ENCODE results near the gene HS6ST1. TPM values are rescaled to one million over a fixed set of nuclear protein-coding genes. Genes with fewer than 3 reads are reported as not detected.

HS6ST1 gene
- total and polyA plus RNA-seq, 4 donors, result 17.9 to 31.9 (median 25.4) TPM

DNA sequence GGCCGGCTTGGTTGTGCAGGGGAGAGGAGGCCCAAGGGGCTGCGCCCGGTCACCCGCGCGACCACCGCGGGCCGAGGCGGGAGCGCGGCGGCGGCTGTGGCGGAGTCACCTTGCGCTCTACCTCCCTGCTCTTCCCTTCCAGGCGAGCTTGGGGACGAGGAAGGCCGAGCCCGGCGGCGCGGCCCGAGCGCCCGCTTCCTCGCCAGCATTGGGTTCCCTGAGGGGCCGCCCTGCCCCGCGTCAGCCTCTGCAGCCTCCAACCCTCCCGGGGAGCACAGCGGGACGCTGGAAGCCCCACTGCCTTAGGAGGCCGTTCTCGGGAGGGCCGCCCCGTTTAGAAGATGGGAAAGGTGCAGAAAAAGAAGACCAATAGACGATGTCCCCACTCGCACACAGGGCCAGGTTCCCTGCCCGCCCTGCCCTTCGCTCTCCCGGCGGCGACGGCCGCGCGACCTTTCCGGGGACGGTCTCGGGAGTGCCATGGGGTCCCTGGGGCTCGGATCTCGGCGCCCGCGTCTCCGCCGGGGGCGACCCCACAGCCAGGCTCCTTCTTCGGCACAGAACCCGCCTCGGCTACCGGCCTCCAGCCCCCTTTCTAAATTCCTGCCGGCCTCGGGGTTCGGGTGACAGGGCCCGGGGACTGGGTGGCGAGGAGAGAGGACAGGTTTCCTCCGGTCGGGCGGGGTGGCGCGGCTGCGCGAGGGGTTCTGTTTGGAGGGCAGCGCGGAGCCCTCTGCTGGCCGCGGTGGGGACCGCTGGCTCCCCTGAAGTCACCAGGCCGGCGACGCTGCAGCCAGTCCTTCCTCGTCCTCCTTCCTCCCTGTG is 85.5 kb downstream of the HS6ST1 start (continued):
- TF ChIP-seq, protein P1, sequence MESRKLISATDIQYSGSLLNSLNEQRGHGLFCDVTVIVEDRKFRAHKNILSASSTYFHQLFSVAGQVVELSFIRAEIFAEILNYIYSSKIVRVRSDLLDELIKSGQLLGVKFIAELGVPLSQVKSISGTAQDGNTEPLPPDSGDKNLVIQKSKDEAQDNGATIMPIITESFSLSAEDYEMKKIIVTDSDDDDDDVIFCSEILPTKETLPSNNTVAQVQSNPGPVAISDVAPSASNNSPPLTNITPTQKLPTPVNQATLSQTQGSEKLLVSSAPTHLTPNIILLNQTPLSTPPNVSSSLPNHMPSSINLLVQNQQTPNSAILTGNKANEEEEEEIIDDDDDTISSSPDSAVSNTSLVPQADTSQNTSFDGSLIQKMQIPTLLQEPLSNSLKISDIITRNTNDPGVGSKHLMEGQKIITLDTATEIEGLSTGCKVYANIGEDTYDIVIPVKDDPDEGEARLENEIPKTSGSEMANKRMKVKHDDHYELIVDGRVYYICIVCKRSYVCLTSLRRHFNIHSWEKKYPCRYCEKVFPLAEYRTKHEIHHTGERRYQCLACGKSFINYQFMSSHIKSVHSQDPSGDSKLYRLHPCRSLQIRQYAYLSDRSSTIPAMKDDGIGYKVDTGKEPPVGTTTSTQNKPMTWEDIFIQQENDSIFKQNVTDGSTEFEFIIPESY (IDR thresholded peaks at IDR 0.05), result no peak

DNA sequence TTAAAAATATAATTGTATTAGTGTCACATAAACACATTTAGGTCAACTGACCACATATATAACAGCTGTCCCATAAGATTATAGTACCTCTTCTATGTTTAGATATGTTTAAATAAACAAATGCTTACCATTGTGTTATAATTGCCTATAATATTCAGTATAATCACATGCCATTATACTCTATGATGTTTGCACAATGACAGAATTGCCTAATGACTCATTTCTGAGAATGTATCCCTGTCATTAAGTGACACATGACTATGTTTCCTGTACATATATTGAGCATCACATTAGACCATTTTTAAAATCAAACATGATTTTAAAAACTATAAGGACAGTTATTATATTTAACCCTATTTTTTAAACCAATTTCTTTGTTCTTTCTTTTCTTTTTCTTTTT is 89.8 kb downstream of the HS6ST1 start:
- no peak overlapping the region for H3K27ac ChIP-seq (ENCODE audit: low read depth in 1 of 2, low read length in 2 of 2)
- no peak overlapping the region for H3K4me3 ChIP-seq (ENCODE audit: low read depth in 1 of 3, low read length in 3 of 3)
- peaks cover 0 to 9% (median 5%) of the 10 kb centered on the region in 4 donors for H3K4me1 ChIP-seq (ENCODE audit: control insufficient read depth in 4 of 4, insufficient read depth in 4 of 4, low read length in 3 of 4)
- TF ChIP-seq YY1 (IDR thresholded peaks at IDR 0.05) (no peak), FOXA1 (IDR thresholded peaks at IDR 0.05) (no peak), JUND (IDR thresholded peaks at IDR 0.05) (no peak), EGR1 (IDR thresholded peaks at IDR 0.05; ENCODE audit: low read depth in 2 of 2) (no peak), NR2F2 (IDR thresholded peaks at IDR 0.05) (no peak), RAD21 (IDR thresholded peaks at IDR 0.05) (no peak), FOXA2 (IDR thresholded peaks at IDR 0.05) (no peak), RXRA (IDR thresholded peaks at IDR 0.05) (no peak), HNF4A (conservative IDR thresholded peaks at IDR 0.05) (no peak), SP1 (IDR thresholded peaks at IDR 0.05) (no peak)
- TF ChIP-seq, protein P2, sequence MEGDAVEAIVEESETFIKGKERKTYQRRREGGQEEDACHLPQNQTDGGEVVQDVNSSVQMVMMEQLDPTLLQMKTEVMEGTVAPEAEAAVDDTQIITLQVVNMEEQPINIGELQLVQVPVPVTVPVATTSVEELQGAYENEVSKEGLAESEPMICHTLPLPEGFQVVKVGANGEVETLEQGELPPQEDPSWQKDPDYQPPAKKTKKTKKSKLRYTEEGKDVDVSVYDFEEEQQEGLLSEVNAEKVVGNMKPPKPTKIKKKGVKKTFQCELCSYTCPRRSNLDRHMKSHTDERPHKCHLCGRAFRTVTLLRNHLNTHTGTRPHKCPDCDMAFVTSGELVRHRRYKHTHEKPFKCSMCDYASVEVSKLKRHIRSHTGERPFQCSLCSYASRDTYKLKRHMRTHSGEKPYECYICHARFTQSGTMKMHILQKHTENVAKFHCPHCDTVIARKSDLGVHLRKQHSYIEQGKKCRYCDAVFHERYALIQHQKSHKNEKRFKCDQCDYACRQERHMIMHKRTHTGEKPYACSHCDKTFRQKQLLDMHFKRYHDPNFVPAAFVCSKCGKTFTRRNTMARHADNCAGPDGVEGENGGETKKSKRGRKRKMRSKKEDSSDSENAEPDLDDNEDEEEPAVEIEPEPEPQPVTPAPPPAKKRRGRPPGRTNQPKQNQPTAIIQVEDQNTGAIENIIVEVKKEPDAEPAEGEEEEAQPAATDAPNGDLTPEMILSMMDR (IDR thresholded peaks at IDR 0.05; ENCODE audit: low read depth, low read length, missing input control), result no peak
- TF ChIP-seq, protein P3, sequence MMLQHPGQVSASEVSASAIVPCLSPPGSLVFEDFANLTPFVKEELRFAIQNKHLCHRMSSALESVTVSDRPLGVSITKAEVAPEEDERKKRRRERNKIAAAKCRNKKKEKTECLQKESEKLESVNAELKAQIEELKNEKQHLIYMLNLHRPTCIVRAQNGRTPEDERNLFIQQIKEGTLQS (IDR thresholded peaks at IDR 0.05), result no peak
- TF ChIP-seq, protein P4, sequence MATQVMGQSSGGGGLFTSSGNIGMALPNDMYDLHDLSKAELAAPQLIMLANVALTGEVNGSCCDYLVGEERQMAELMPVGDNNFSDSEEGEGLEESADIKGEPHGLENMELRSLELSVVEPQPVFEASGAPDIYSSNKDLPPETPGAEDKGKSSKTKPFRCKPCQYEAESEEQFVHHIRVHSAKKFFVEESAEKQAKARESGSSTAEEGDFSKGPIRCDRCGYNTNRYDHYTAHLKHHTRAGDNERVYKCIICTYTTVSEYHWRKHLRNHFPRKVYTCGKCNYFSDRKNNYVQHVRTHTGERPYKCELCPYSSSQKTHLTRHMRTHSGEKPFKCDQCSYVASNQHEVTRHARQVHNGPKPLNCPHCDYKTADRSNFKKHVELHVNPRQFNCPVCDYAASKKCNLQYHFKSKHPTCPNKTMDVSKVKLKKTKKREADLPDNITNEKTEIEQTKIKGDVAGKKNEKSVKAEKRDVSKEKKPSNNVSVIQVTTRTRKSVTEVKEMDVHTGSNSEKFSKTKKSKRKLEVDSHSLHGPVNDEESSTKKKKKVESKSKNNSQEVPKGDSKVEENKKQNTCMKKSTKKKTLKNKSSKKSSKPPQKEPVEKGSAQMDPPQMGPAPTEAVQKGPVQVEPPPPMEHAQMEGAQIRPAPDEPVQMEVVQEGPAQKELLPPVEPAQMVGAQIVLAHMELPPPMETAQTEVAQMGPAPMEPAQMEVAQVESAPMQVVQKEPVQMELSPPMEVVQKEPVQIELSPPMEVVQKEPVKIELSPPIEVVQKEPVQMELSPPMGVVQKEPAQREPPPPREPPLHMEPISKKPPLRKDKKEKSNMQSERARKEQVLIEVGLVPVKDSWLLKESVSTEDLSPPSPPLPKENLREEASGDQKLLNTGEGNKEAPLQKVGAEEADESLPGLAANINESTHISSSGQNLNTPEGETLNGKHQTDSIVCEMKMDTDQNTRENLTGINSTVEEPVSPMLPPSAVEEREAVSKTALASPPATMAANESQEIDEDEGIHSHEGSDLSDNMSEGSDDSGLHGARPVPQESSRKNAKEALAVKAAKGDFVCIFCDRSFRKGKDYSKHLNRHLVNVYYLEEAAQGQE (IDR thresholded peaks at IDR 0.05), result no peak
- TF ChIP-seq, protein P1 (IDR thresholded peaks at IDR 0.05), result no peak
- TF ChIP-seq, protein P5, sequence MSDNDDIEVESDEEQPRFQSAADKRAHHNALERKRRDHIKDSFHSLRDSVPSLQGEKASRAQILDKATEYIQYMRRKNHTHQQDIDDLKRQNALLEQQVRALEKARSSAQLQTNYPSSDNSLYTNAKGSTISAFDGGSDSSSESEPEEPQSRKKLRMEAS (IDR thresholded peaks at IDR 0.05), result no peak
- no peaks in the 10 kb centered on the region for H3K36me3 ChIP-seq (ENCODE audit: control insufficient read depth in 4 of 4, insufficient read depth in 3 of 4, low read depth in 1 of 4, low read length in 3 of 4)
- no peak overlapping the region for H3K9ac ChIP-seq (ENCODE audit: low read depth in 1 of 2, low read length in 2 of 2)
- no peak for DNase-seq (ENCODE audit: low spot score)
- H3K27me3 ChIP-seq (ENCODE audit: control insufficient read depth in 4 of 4, insufficient read depth in 4 of 4, low read length in 3 of 4), result no peaks in the 10 kb centered on the region
- no peaks in the 10 kb centered on the region for H3K9me3 ChIP-seq (ENCODE audit: control insufficient read depth in 4 of 4, low read length in 3 of 4)
